HG03469 (cell line): ENCODE results near the gene BUD23.
A peak's percentile ranks its signal among the peaks of the same experiment; 100 is the strongest.
"Not testable (repeated sequence)": the region's sequence is repeated elsewhere in the genome, so short reads cannot be mapped to it uniquely, and the experiment has no call there.

ENCODE experiments used
- ATAC-seq: cut with Tn5 transposase; IDR thresholded peaks from one replicate; pipeline ENCODE4 v1.9.1; 2021; ENCODE audit warnings: mild to moderate bottlenecking, moderate library complexity, moderate number of reproducible peaks; ENCODE audit not compliant: unreplicated experiment

BUD23 gene, protein sequence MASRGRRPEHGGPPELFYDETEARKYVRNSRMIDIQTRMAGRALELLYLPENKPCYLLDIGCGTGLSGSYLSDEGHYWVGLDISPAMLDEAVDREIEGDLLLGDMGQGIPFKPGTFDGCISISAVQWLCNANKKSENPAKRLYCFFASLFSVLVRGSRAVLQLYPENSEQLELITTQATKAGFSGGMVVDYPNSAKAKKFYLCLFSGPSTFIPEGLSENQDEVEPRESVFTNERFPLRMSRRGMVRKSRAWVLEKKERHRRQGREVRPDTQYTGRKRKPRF

DNA sequence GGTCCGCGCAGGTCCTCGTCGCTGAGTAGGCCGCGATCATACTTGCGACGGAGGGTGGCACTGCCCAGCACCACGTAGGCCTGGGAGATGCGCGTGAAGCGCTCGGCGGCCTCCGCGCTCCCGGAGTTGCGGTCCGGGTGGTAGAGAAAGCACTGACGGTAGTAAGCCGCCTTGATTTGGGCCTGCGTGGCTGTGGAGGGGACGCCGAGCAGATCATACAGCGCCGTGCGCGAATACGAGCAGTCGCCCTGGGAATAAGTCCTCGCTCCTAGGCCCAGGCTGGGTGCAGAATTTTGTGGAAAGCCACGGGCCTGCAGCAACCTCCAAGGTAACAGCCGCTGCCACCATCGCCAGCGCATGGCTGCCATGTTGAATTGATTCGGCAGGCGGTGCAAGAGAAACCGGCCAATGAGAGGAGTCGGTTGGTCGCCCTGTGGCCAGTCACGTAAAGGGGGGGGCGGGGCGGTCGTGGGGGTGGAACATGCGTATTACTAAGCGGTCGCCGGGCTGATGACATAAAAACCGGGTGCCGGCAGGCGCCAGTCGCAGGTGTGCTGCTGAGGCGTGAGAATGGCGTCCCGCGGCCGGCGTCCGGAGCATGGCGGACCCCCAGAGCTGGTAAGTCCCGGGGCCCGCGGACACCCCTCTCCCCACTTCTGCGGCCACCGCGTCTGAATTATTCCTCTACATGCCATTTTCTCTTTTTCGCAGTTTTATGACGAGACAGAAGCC is at the start of gene BUD23, which contains the start of gene DNAJC30:
Gene BUD23, plus strand, starts transcription at position 542 of the 732 bp plus-strand sequence. Its CDS starts 29 bp downstream, at position 571.
Gene DNAJC30, minus strand, starts transcription at position 398 of the 732 bp plus-strand sequence. Its CDS starts 30 bp downstream, at position 368.
- ATAC-seq = peak; percentile 74

DNA sequence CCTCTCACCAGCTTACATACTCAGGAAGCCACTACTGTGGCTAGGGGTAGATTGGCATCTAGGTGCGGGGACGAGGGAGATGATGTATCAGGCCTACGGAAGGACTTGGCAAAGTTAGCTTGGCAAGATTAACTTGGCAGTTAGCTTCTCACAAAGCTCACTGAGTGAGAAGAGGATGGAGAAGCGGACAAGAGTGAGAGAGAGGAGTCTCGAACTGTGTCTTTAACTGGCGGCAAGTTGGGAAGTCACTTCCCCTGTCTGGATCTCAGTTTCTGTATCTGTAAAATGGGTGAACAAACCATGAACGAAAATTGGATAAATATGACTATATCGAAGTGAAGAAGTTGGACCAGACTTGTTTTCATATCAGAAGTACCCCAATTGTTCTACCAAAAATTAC is 49.6 kb upstream of the BUD23 start:
- no peak for ATAC-seq

DNA sequence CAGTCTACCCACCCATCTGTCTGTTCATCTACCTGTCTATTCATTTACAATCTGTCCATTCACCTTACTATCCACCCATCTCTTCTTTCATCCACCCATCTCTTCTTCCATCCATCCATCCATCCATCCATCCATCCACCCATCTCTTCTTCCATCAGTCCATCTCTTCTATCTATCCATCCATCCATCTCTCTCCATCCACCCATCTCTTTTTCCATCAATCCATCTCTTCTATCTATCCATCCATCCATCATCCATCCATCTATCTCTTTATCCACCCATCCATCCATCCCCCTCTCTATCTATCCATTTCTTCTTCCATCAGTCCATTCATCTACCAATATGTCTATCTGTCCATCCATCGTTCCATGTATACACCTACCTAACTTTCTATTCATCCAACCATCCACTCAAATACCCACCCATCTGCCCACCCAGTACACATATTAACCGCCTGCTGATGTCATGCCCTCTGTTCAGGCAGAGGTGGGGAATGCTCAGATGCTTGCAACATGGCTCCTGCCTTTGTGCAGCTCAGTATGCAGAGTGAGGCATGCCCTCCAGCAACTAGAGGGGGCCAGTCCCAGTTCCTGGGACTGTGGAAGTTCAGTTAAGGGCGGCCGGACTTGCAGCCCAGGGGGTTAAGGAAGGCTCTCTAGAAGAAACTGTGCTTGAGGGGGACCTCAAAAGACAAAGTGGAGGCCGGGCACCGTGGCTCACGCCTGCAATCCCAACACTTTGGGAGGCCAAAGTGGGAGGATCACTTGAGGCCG is 47.8 kb upstream of the BUD23 start:
- no peak for ATAC-seq

DNA sequence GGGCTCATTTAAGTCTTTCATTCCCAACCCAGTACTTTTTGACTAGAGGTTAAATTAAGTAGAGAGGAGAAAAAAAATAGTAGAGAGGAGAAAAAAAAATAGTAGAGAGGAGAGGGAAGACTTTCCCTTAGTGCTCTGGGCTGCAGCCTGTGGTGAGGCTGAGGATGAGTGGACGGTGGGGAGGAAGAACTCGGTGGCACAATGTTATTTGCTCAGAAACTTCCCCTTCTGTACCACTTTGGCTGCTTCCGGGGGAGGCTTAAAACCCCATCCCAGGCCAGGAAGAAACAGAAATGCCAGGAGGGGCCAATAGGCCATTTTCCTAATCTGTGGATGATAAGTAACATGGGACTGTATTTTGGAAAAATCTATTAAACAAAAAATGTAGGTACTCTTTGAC is 44.5 kb upstream of the BUD23 start:
- ATAC-seq = no peak

DNA sequence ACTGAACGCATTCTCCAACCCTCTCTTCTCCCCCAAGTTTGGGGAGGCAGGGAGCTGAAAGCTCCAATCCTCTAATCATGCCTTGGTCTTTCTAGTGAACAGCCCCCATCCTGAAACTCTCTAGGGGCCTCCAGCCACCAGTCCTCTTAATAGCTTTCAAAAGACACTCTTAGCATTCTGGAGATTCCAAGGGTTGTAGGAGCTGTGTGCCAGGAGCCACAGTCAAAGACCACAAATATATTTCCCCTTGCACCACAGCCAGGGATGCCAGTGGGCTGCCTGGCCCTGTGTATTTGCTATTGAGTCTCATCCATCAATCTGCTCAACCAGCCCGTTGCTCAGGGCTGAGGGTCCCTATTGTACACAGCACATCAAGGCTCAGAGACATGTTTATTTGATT is 40.6 kb upstream of the BUD23 start:
- ATAC-seq = no peak

DNA sequence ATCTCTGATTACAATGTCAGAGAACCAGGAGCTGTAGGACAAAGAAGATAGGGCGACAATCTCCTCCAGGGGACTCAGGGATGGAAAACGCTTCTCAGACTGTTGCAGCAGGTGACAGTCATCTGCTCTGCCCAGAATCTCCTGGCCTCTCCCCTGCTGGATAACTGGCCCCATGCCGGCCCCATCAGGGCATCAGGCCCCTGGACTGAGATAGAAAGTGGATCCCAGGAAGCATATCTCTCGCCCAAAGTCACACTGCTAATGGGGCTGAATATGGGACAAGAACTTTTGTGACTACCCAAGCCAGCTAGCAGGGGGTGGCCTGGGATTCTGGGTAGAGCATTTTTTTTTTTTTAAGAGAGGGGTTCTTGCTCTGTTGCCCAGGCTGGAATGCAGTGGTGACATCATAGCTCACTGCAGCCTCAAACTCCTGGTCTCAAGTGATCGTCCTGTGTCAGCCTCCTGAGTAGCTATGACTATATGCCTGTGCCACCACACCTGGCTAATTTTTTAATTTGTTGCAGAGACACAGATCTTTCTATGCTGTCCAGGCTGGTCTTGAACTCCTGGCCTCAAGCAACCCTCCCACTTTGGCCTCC is 38.6 kb upstream of the BUD23 start:
- ATAC-seq = no peak

DNA sequence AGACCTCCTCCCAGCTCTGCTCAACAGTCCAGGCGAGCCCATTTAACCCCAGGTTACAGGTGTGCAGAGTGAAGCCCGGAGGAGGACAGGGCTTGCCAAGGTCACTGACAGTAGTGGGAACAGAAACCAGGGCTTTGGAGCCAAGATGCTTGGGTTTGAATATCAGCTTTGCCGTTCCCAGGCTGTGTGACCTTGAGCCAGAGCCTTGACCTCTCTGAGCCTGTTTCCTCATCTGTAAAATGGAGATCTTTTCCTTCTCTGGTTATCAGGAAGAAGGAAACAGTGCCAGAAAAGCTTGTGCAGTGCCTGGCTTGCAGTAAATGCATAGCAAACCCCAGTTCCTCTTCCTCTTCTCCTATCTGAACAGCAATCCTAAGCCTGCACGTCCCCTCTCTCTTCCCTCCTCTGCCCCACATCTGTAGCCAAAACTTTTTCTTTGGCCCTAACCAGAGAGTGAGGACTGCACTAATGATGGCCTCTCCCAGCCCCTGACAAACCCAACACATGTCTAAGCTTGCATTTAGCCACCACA is 37.7 kb upstream of the BUD23 start:
- ATAC-seq = no peak

DNA sequence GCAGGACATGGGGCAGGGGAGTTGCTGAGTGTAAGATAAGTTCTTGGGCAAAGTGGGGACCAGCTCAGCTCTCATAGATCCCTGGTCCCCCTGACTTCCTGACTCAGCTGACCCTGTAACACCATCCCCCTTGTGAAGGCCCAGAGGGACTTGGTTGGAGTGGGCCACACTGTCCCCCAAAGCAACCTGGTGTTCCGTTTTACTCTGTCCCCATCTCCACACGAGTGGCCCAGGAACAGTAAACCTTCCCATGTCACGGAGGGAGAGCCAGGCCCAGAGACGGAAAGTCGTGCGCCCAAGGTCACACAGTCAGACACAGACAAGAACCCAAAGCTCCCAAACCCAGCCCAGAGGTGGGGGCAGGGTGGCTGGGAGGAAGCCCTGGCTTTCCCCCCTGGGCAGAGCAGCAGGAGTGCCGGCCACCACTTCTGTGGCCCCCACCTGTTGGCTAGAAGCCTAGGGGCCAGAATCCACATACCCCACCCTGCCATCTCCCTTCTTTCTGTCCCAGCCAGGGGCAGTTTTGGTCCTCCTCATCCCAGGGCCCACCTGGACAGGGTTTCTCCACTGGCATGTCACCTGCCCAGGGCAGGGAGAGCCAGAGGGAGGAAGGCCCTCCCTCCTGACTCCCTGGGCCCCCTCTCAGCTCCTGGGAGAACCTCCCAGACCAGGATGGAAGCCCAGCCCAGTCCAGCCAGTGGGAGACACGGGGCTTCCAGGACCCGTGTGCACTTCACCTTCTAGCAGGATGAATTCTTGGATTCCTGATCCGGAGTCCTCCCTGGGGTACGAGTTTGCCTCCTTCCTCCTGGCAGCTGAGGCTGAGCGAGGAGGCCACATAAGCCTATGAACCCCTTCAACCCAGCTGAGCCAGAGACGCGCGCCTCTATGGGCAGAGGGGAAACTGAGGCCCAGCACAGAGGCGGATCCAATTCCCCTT is 36.3 kb upstream of the BUD23 start:
- no peak for ATAC-seq

DNA sequence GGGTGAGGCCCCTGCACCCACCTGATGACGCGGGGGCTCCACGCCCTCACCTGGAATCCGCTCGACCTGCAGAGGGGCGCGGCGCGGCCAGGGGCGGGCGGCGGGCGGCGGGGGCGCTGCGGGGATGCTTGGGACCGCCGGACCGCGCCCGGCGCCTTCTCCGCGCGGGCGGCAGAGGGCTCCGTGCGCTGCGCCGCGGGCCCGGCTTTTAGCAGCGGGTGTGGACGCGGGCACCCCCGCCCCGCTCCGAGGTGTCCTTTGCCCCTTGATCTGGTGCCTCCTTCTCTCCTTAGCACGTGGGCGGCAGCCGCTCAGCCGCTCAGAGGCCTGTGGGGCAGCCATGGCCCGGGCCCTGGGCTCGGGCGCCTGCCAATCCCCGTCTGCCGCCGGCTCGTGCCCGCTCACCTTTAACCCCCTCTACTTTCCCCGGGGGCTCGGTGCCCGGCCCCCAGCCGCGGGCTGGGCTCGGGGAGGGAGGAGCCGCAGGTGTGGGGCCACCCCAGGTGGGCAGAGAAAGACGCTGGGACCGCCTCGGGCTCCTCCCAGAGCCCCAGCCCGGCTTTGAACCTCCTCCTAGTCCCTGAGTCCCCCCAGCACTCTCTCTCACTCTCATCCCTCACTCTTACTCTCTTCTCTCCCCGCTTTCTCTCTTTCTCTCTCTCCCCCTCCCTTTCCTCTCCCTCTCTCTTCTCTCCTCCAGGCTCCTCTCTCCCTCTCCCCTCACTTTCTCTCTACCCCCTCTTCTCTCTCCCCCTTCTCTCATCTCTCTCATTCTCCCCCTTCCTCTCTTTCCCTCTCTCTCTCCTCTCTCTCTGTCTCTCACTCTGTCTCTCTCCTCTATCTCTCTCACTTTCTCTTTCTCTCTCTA is 35.4 kb upstream of the BUD23 start:
- ATAC-seq = no peak

DNA sequence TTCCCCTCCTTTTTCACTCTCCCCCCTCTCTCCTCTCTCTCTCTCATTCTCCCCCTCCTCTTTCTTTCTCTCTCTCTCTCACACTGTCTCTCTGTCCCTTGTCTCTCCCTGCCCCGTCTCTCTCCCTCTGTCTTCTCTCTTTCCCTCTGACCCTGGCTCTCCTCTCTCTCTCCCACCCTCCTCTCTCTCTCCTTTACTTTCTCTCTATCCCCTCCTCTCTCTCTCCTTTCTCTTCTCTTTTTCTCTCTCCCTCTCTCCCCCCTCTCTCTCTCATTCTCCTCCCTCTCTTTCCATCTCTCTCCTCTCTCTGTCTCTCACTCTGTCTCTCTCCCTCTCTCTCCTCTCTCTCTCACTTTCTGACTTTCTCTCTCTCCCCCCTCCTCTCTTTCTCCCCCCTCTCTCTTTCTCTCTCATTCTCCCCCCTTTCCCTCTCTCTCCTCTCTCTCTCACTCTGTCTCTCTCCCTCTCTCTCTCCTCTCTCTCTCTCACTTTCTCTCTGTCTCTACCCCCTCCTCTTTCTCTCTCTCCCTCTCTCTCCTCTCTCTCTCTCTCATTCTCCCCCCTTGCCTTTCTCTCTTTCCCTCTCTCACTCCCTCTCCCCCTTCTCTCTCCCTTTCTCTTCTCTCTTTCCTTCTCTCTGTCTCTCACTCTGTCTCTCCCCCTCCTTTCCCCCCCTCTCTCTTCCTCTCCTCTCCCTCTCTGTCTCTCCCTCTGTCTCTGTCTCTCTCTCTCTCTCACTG is 34.6 kb upstream of the BUD23 start:
- ATAC-seq = no peak

DNA sequence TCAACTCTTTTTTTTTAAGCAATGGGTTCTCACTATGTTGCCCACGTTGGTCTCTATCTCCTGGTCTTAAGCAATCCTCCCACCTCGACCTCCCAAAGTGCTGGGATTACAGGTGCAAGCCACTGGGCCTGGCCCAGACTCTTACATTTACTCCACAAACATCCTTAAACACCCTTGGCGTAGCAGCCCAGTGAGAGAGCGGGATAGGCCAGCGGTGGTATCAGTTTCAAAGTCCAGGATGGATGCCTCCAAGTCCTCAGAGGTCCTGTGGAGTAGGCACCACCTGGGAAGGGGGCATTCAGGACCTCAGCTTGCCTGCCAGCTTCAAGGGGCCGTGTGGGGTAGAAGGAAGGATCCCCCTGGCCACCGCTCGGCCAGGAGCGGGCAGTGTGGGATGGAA is 33.8 kb upstream of the BUD23 start:
- no peak for ATAC-seq

DNA sequence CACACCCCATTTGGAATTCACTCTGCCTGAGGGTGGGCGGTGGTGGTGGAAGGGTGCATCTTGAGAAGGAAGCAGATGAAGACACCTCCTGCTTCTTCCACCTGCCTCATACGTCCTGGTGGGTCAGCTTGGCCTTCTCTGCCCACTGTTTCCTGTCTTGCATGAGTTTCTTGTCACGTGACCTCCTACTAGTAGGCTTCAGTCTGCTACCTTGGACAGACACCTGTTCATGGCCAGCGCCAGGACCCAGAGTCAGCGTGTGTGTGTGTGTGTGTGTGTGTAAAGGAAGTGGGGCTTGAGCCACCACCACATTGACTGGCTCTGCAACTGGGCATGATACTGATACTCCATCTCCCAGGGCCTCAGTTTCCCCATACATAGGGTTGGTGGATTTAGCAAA is 32.9 kb upstream of the BUD23 start:
- ATAC-seq = no peak

DNA sequence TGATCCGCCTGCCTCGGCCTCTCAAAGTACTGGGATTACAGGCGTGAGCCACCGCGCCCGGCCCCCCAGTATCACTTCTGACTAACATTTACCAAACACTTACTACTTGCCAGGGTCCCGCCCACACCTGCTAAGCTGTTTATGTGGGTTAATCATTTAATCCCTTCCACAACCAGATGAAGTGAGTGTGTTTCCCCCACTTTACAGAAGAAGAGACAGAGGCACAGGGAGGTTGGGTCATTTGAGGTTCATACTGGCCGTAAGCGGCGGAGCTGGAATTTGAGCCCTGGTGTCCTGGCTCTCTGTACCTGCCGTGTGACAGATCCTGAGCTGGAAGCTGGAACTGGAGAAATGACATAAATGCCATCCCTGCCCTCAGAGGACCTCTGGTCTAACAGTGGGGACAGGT is 30.9 kb upstream of the BUD23 start:
- ATAC-seq = no peak

DNA sequence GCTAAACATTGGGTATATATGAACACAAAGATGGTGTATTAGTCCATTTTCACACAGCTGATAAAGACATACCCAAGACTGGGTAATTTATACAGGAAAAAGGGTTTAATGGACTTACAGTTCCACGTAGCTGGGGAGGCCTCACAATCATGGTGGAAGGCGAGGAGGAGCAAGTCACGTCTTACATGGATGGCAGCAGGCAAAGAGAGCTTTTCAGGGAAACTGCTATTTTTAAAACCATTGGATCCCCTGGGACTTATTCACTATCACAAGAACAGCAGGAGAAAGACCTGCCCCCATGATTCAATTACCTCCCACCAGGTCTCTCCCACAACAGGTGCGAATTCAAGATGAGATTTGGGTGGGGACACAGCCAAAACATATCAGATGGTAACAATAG is 28.1 kb upstream of the BUD23 start:
- ATAC-seq = not testable (repeated sequence)

DNA sequence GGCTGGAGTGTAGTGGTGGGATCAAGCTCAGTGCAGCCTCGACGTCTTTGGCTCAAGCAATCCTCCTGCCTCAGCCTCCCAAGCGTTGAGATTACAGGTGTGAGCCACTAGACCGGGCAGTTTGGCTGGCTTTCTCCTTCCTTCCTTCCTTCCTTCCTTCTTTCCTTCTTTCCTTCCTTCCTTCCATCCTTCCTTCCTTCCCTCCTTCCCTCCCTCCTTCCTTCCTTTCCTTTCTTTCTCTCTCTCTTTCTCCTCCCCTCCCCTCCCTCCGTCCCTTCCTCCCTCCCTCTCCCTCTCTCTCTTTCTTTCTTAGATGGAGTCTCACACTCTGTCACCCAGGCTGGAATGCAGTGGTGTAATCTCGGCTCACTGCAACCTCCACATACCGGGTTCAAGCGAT is 23.4 kb upstream of the BUD23 start:
- no peak for ATAC-seq

DNA sequence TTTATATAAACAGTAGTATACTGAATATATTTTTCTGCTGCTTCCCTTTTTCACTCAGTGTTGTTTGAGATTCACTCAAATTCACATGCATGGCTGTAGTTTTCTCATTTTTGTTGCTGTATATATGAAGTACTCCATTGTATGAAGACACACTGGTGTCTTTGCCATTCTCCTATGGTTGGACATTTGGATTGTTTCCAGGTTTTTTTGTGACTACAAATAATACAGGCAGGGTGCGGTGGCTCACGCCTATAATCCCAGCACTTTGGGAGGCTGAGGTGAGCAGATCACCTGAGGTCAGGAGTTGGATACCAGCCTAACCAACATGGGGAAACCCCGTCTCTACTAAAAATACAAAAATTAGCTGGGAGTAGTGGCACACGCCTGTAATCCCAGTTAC is 22.8 kb upstream of the BUD23 start:
- ATAC-seq = not testable (repeated sequence)

DNA sequence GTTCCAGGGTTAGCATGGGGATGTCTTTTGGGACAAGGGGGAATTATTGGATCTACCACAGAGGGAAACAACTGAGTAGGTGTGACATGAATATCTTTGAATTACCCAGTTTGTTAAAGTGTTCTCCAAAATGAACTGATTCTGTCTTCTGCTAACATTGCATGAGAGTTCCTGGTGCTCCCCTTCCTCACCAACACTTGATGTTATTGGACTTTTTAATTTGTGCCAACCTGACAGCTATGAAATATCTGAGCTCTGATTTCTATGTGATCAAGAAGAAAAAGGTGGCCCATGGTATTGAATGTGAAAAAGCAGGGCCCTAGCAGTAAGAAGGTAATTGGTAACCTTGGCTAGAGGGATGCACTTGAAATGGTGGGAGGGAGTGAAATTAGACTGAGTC is 20.4 kb upstream of the BUD23 start:
- ATAC-seq = no peak
